WTC11 (cell line): ENCODE measurements around the gene HLA-A. TPM values are rescaled to one million over a fixed set of nuclear protein-coding genes. Genes with fewer than 3 reads are reported as not detected.

Experiments used
- ATAC-seq: fragments of 200-7000 bp; cut with Tn5 transposase; 2 replicates; pipeline ENCODE4 v1.10.0; 2021; ENCODE audit warnings: mild to moderate bottlenecking, moderate library complexity
- CTCF ChIA-PET: fragments of 300-600 bp; sonication (Branson Sonifier 250); formaldehyde crosslinking; loops from one replicate; lab custom pipeline; 2021; ENCODE audit warnings: antibody characterized with exemption; lab: Charles Lee
- POLR2A ChIA-PET: fragments of 350-600 bp; sonication (Branson Sonifier 250); formaldehyde crosslinking; loops from one replicate; lab custom pipeline; 2021; ENCODE audit warnings: antibody characterized with exemption; lab: Charles Lee
- DNase-seq: peaks from one replicate; pipeline ENCODE4 v3.0.0; 2021; ENCODE audit warnings: low spot score
- H3K27ac Mint-ChIP-seq: 2 replicates; pipeline ENCODE4 v1.8.0; 2021; ENCODE audit warnings: mixed read lengths
- H3K27me3 Mint-ChIP-seq: 2 replicates; pipeline ENCODE4 v1.8.0; 2021; ENCODE audit warnings: low read depth, mild to moderate bottlenecking, moderate library complexity, mixed read lengths
- H3K36me3 Mint-ChIP-seq: 2 replicates; pipeline ENCODE4 v1.8.0; 2021; ENCODE audit warnings: mixed read lengths
- H3K4me1 Mint-ChIP-seq: 2 replicates; pipeline ENCODE4 v1.8.0; 2022; ENCODE audit warnings: mixed read lengths
- H3K4me3 Mint-ChIP-seq: 2 replicates; pipeline ENCODE4 v1.8.0; 2021; ENCODE audit warnings: mild to moderate bottlenecking, moderate library complexity, mixed read lengths
- H3K9me3 Mint-ChIP-seq: 2 replicates; pipeline ENCODE4 v1.8.0; 2021; ENCODE audit warnings: mixed read lengths
- EMX1 ChIP-seq: fragments of 250-450 bp; sonication (Bioruptor Pico); IDR thresholded peaks from 2 replicates; pipeline ENCODE4 v1.8.0; 2021; ENCODE audit warnings: mild to moderate bottlenecking
- FOXK1 ChIP-seq: sonication (generic); formaldehyde crosslinking; IDR thresholded peaks from 2 replicates; pipeline ENCODE4 v1.8.0; 2022; ENCODE audit warnings: mild to moderate bottlenecking, moderate library complexity, missing genetic modification reagents
- GABPB1 ChIP-seq: sonication (generic); formaldehyde crosslinking; IDR thresholded peaks from 2 replicates; pipeline ENCODE4 v1.8.1; 2023; ENCODE audit warnings: mild to moderate bottlenecking, missing genetic modification reagents
- HMGA2 ChIP-seq: fragments of 250-450 bp; sonication (Bioruptor Pico); IDR thresholded peaks from 2 replicates; pipeline ENCODE4 v1.4.0; 2021; ENCODE audit warnings: mild to moderate bottlenecking, moderate library complexity
- KAT7 ChIP-seq: sonication (generic); formaldehyde crosslinking; IDR thresholded peaks from 2 replicates; pipeline ENCODE4 v1.8.1; 2023; ENCODE audit warnings: missing genetic modification reagents, mild to moderate bottlenecking, borderline replicate concordance
- NFATC4 ChIP-seq: fragments of 250-450 bp; sonication (Bioruptor Pico); IDR thresholded peaks from 2 replicates; pipeline ENCODE4 v1.9.0; 2021; ENCODE audit warnings: mild to moderate bottlenecking
- OVOL2 ChIP-seq: fragments of 250-450 bp; sonication (Bioruptor Pico); IDR thresholded peaks from 2 replicates; pipeline ENCODE4 v1.9.0; 2021; ENCODE audit warnings: mild to moderate bottlenecking, borderline replicate concordance
- SOX15 ChIP-seq: fragments of 250-450 bp; sonication (Bioruptor Pico); IDR thresholded peaks from 2 replicates; pipeline ENCODE4 v1.9.0; 2021; ENCODE audit warnings: mild to moderate bottlenecking
- ZNF121 ChIP-seq: sonication (generic); formaldehyde crosslinking; IDR thresholded peaks from 2 replicates; pipeline ENCODE4 v1.8.0; 2023; ENCODE audit warnings: missing genetic modification reagents
- total RNA-seq: library from RNA; stranded (reverse); gene quantifications from 3 replicates; pipeline ENCODE4 v1.2.3, GENCODE V29; 2021
- TF ChIP-seq, protein P1 (sequence below): fragments of 250-450 bp; sonication (Bioruptor Pico); IDR thresholded peaks from 2 replicates; pipeline ENCODE4 v1.9.0; 2021; ENCODE audit warnings: mild to moderate bottlenecking, borderline replicate concordance
- TF ChIP-seq, protein P2 (sequence below): sonication (generic); formaldehyde crosslinking; IDR thresholded peaks from 2 replicates; pipeline ENCODE4 v1.8.1; 2023; ENCODE audit warnings: mild to moderate bottlenecking, missing genetic modification reagents
- TF ChIP-seq, protein P3 (sequence below): fragments of 250-450 bp; sonication (Bioruptor Pico); IDR thresholded peaks from 2 replicates; pipeline ENCODE4 v1.9.0; 2021; ENCODE audit warnings: moderate library complexity, mild to moderate bottlenecking, inconsistent platforms, borderline replicate concordance
- TF ChIP-seq, protein P4 (sequence below): sonication (generic); formaldehyde crosslinking; IDR thresholded peaks from 2 replicates; pipeline ENCODE4 v1.8.1; 2023; ENCODE audit warnings: mild to moderate bottlenecking, moderate library complexity, missing genetic modification reagents

The HLA-A gene
- total RNA-seq, 1 experiment from 2014 or later, result 93.2 TPM

DNA sequence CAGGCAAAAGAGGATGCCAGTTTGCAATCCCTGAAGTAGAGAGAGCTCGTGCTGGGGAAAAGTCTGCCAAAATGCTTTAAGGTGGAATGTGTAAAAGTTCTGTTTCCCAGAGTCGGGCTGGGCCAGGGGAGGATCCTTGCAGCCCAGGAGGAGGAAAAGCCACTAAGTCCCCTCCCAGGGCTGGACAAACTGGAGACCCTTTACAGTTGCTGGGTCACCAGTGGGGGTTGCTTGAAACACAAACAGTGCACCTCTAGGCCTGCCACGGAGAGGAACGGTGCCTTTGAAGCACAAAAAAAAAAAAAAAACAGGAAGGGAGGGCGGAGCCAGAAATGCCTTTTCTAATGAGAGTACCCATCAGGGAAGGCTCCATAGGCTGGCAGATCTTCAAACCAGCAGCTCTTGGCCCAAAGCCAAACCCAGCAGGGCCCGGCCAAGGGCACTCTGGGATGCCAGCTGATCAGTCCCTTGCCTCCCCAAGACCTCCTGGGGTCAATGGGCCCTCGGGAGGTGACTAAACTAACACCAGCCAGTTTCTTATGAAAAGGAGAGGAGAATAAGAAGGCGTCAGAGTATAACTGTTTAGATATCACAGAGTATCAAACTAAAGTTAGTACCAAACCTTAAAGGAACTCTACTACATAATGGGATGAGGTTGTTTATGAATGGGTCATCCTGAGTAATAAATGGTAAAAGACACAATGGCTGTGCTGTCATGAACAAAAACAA lies 23.7 kb downstream of the HLA-A start:
- POLR2A ChIA-PET, result interaction anchor here (3.0 kb wide), 1 partner anchor 9 kb away, joined by 15 read pairs; no protein-coding TSS in a partner anchor
- peaks cover 37% of the 10 kb centered on the region for H3K4me1 Mint-ChIP-seq
- H3K4me3 Mint-ChIP-seq, result peak overlapping the region; percentile 34; the same call in 1 of the 2 replicates
- ATAC-seq (peak; percentile 59), DNase-seq (no peak)
- peak overlapping the region; percentile 87 for H3K27ac Mint-ChIP-seq
- TF ChIP-seq HMGA2 (CRISPR knock-in tag) (no peak), SOX15 (CRISPR knock-in tag) (no peak), OVOL2 (CRISPR knock-in tag) (no peak), KAT7 (CRISPR knock-in tag) (no peak)
- TF ChIP-seq, protein P1, sequence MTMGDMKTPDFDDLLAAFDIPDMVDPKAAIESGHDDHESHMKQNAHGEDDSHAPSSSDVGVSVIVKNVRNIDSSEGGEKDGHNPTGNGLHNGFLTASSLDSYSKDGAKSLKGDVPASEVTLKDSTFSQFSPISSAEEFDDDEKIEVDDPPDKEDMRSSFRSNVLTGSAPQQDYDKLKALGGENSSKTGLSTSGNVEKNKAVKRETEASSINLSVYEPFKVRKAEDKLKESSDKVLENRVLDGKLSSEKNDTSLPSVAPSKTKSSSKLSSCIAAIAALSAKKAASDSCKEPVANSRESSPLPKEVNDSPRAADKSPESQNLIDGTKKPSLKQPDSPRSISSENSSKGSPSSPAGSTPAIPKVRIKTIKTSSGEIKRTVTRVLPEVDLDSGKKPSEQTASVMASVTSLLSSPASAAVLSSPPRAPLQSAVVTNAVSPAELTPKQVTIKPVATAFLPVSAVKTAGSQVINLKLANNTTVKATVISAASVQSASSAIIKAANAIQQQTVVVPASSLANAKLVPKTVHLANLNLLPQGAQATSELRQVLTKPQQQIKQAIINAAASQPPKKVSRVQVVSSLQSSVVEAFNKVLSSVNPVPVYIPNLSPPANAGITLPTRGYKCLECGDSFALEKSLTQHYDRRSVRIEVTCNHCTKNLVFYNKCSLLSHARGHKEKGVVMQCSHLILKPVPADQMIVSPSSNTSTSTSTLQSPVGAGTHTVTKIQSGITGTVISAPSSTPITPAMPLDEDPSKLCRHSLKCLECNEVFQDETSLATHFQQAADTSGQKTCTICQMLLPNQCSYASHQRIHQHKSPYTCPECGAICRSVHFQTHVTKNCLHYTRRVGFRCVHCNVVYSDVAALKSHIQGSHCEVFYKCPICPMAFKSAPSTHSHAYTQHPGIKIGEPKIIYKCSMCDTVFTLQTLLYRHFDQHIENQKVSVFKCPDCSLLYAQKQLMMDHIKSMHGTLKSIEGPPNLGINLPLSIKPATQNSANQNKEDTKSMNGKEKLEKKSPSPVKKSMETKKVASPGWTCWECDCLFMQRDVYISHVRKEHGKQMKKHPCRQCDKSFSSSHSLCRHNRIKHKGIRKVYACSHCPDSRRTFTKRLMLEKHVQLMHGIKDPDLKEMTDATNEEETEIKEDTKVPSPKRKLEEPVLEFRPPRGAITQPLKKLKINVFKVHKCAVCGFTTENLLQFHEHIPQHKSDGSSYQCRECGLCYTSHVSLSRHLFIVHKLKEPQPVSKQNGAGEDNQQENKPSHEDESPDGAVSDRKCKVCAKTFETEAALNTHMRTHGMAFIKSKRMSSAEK (CRISPR knock-in tag), result no peak
- TF ChIP-seq, protein P2, sequence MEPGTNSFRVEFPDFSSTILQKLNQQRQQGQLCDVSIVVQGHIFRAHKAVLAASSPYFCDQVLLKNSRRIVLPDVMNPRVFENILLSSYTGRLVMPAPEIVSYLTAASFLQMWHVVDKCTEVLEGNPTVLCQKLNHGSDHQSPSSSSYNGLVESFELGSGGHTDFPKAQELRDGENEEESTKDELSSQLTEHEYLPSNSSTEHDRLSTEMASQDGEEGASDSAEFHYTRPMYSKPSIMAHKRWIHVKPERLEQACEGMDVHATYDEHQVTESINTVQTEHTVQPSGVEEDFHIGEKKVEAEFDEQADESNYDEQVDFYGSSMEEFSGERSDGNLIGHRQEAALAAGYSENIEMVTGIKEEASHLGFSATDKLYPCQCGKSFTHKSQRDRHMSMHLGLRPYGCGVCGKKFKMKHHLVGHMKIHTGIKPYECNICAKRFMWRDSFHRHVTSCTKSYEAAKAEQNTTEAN (CRISPR knock-in tag), result no peak
- TF ChIP-seq, protein P3, sequence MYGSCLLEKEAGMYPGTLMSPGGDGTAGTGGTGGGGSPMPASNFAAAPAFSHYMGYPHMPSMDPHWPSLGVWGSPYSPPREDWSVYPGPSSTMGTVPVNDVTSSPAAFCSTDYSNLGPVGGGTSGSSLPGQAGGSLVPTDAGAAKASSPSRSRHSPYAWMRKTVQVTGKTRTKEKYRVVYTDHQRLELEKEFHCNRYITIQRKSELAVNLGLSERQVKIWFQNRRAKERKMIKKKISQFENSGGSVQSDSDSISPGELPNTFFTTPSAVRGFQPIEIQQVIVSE (CRISPR knock-in tag), result no peak
- TF ChIP-seq, protein P4, sequence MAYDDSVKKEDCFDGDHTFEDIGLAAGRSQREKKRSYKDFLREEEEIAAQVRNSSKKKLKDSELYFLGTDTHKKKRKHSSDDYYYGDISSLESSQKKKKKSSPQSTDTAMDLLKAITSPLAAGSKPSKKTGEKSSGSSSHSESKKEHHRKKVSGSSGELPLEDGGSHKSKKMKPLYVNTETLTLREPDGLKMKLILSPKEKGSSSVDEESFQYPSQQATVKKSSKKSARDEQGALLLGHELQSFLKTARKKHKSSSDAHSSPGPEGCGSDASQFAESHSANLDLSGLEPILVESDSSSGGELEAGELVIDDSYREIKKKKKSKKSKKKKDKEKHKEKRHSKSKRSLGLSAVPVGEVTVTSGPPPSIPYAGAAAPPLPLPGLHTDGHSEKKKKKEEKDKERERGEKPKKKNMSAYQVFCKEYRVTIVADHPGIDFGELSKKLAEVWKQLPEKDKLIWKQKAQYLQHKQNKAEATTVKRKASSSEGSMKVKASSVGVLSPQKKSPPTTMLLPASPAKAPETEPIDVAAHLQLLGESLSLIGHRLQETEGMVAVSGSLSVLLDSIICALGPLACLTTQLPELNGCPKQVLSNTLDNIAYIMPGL (CRISPR knock-in tag), result no peak
- H3K9me3 Mint-ChIP-seq, result no peaks in the 10 kb centered on the region
- CTCF ChIA-PET, result interaction anchor here (1.6 to 2.0 kb wide), 2 partner anchors 10 to 118 kb away, joined by 9 to 10 read pairs; no protein-coding TSS in a partner anchor
- peaks cover under 1% of the 10 kb centered on the region; the same call in 1 of the 2 replicates for H3K27me3 Mint-ChIP-seq
- H3K36me3 Mint-ChIP-seq, result no peaks in the 10 kb centered on the region

DNA sequence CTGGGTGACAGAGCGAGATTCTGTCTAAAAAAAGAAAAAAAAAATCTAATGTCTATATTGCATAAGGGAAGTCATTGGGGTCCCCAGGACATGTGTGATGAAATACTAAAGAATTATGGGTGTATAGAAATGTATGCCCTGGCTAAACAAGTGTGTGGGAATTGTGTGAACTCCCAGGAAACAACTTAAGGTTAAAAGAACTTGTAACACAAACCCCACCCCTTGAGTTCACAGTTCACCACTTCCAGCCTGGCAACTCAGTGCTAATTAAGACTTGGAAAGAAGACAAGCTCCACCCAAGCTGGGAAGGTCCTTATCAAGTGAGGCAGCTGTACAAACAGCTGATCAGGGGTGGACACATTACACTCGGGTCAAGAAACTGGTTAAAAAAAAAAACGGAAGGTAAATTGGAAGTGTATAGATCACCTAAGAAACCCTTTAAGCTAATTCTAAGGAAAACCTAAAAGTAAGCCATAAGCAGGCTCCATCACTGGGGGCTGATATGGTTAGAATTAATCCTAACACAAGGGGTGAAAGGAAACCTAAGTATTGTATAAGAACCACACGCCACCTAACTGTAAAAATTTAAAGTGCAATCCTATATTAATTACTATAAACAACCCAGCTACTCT lies 25.2 kb downstream of the HLA-A start:
- TF ChIP-seq ZNF121 (CRISPR knock-in tag), result no peak
- no peak for TF ChIP-seq NFATC4 (CRISPR knock-in tag)
- TF ChIP-seq FOXK1 (CRISPR knock-in tag), result no peak
- TF ChIP-seq HMGA2 (CRISPR knock-in tag), result no peak
- no peak for TF ChIP-seq EMX1 (CRISPR knock-in tag)
- TF ChIP-seq GABPB1 (CRISPR knock-in tag), result peak; percentile 63; the same call in 1 of the 2 replicates
- TF ChIP-seq, all 79 proteins: peak for 1
- peaks cover 42% of the 10 kb centered on the region for H3K4me1 Mint-ChIP-seq
- H3K27ac Mint-ChIP-seq, result no peak overlapping the region
- peaks cover 15% of the 10 kb centered on the region for H3K27me3 Mint-ChIP-seq
- no peaks in the 10 kb centered on the region for H3K9me3 Mint-ChIP-seq
- H3K36me3 Mint-ChIP-seq, result no peaks in the 10 kb centered on the region
- no peak for ATAC-seq
- ChIA-PET CTCF (interaction anchor here (1.0 kb wide), 1 partner anchor 119 kb away, joined by 3 read pairs; no protein-coding TSS in a partner anchor), POLR2A (interaction anchor here (3.0 kb wide), 1 partner anchor 7 kb away, joined by 15 read pairs; no protein-coding TSS in a partner anchor)
- H3K4me3 Mint-ChIP-seq, result no peak overlapping the region
- no peak for DNase-seq
